Activated CD4-positive, alpha-beta T cell treated with anti-CD3 and anti-CD28 coated beads for 36 hours (primary cell): ENCODE data around the gene RIBC2. TPM values are rescaled to one million over a fixed set of nuclear protein-coding genes. Genes with fewer than 3 reads are reported as not detected.

Experiments used
- ATAC-seq: fragments of 200-7000 bp; cut with Tn5 transposase; one replicate; pipeline ENCODE4 v1.10.0; 2021; ENCODE audit warnings: mild to moderate bottlenecking, moderate library complexity
- CTCF ChIA-PET: fragments of 350-600 bp; sonication (Branson Sonifier 250); formaldehyde crosslinking; loops from one replicate; lab custom pipeline; 2021; ENCODE audit warnings: antibody characterized with exemption; lab: Charles Lee
- POLR2A ChIA-PET: fragments of 350-600 bp; sonication (Branson Sonifier 250); formaldehyde crosslinking; loops from one replicate; lab custom pipeline; 2021; ENCODE audit warnings: antibody characterized with exemption, inconsistent platforms; lab: Charles Lee
- DNase-seq: peaks from one replicate; pipeline ENCODE4 v3.0.0-alpha.2; 2020
- H3K27ac Mint-ChIP-seq: one replicate; pipeline ENCODE4 v1.8.0; 2021; ENCODE audit warnings: mixed read lengths
- H3K27me3 Mint-ChIP-seq: one replicate; pipeline ENCODE4 v1.8.0; 2021; ENCODE audit warnings: mixed read lengths
- H3K36me3 Mint-ChIP-seq: one replicate; pipeline ENCODE4 v1.8.0; 2021; ENCODE audit warnings: low read depth, mixed read lengths
- H3K4me1 Mint-ChIP-seq: one replicate; pipeline ENCODE4 v1.8.0; 2021; ENCODE audit warnings: mixed read lengths
- H3K4me3 Mint-ChIP-seq: one replicate; pipeline ENCODE4 v1.8.0; 2021; ENCODE audit warnings: mild to moderate bottlenecking, moderate library complexity, mixed read lengths
- H3K9me3 Mint-ChIP-seq: one replicate; pipeline ENCODE4 v1.8.0; 2021; ENCODE audit warnings: low read depth, mixed read lengths
- intact Hi-C, 2 experiments: fragments of 100-400 bp; cut with DNase I in 1 of 2; cut with micrococcal nuclease in 1 of 2; formaldehyde crosslinking; loops; one replicate each; pipeline versions ENCODE4 v1.14.2 to v1.15.1; 2022 to 2024; cut with DNase I, micrococcal nuclease
- total RNA-seq, 2 experiments: library from RNA; stranded (reverse); gene quantifications; one replicate each; pipeline ENCODE4 v1.2.3, GENCODE V29; 2021

The RIBC2 gene
- total RNA-seq, 2 experiments from 2014 or later: 6.3 to 7.8 TPM

DNA sequence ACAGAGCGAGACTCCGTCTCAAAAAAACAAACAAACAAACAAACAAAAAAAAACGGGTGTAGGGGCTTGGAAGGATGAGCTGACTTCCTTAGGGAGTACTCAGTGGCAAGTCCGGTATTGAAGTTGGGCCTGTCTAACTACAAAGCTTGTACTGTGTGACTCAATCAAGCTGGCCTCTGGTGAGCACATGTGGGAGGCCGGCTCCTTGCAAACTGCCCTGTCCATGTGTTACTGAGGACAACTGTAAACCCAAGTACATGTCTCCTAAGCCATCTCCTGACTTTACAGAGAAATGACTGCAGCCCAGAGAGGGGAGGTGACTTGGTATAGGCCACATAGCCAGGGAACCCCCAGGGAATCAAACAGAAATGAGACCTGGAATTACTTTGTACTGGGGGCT lies 11.6 kb downstream of the RIBC2 start:
- H3K9me3 Mint-ChIP-seq: no peaks in the 10 kb centered on the region
- H3K4me3 Mint-ChIP-seq: no peak overlapping the region
- no peaks in the 10 kb centered on the region for H3K27me3 Mint-ChIP-seq
- intact Hi-C loops: no loop called here
- no peaks in the 10 kb centered on the region for H3K36me3 Mint-ChIP-seq
- H3K27ac Mint-ChIP-seq: no peak overlapping the region
- ATAC-seq (no peak), DNase-seq (no peak)
- no peaks in the 10 kb centered on the region for H3K4me1 Mint-ChIP-seq
- ChIA-PET POLR2A (no interaction called here), CTCF (no interaction called here)

DNA sequence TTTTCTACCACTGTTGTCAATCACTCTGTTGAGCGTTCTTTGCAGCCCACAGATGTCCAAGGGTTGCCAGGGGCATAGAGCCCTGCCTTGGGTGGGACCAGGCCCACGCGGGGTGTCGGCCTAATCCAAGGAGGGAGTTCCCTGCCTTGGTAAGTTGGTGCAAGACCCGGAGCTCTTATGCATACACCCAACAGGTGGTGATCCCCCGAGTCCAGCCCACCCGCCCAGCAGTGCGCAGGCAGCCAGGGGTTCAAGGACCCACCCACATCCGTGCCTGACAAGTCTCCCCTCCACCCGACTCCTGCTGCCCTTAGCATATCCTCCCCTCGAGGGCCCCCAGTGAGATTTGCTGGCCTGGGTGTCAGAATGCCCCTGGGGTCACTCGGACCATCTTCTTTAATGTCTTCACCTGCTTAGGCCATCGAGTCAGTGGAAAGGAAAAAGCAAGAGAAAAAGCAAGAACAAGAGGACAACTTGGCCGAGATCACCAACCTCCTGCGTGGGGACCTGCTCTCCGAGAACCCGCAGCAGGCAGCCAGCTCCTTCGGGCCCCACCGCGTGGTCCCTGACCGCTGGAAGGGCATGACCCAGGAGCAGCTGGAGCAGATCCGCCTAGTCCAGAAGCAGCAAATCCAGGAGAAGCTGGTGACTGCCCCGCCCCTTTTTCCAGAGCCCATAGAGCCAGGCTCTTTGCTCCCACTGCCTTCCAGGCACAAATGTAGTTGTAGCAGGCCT lies 12.2 kb downstream of the RIBC2 start:
- intact Hi-C loops: no loop called here
- Mint-ChIP-seq H3K4me3 (no peak overlapping the region), H3K9me3 (no peaks in the 10 kb centered on the region), H3K4me1 (no peaks in the 10 kb centered on the region), H3K27me3 (no peaks in the 10 kb centered on the region), H3K36me3 (no peaks in the 10 kb centered on the region), H3K27ac (no peak overlapping the region)
- ChIA-PET CTCF (no interaction called here), POLR2A (no interaction called here)
- no peak for DNase-seq
- no peak for ATAC-seq

DNA sequence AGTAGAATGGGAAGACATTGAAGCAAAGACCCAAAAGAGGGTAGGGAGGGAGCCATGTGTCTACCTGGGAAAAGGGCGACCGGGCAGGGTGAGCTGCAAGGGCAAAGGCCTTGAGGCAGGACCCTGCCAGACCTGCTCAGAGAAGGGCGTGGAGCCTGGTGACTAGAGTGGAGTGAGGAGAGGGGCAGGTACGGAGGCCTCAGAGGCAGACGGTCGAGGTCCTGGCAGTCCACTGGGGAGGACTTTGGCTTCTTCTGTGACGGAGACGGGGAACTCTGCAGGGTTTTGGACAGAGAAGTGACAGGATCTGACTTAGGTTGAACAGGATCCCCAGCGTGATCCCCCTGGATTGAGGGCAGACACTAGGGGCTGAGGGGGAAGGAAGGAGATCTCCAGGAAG lies 12.9 kb downstream of the RIBC2 start:
- intact Hi-C loops: no loop called here
- H3K27ac Mint-ChIP-seq: no peak overlapping the region
- H3K4me3 Mint-ChIP-seq: no peak overlapping the region
- ATAC-seq (no peak), DNase-seq (no peak)
- no peaks in the 10 kb centered on the region for H3K27me3 Mint-ChIP-seq
- no peaks in the 10 kb centered on the region for H3K9me3 Mint-ChIP-seq
- ChIA-PET CTCF (no interaction called here), POLR2A (no interaction called here)
- no peaks in the 10 kb centered on the region for H3K36me3 Mint-ChIP-seq
- H3K4me1 Mint-ChIP-seq: no peaks in the 10 kb centered on the region

DNA sequence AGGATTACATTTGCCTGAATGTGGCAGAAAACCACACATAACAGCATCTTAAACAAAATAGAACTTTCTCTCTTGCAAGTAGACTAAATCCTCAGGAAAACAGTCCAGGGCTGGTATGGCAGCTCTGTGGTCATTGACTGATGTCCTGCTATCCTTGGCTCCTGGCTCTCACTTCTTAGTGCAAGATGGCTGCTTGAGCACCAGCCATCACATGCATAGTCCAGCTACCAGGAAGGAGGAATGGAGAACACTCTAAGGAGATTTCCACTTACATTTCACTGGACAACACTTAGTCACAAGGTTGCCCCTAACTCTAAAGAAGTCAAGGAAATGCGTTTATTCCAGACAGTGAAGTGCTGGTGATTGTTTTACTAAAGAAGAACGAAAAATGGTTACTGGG lies 13.6 kb downstream of the RIBC2 start:
- H3K27ac Mint-ChIP-seq: no peak overlapping the region
- no peaks in the 10 kb centered on the region for H3K27me3 Mint-ChIP-seq
- H3K9me3 Mint-ChIP-seq: no peaks in the 10 kb centered on the region
- no peak for ATAC-seq
- CTCF ChIA-PET: no interaction called here
- DNase-seq: no peak
- H3K36me3 Mint-ChIP-seq: no peaks in the 10 kb centered on the region
- POLR2A ChIA-PET: no interaction called here
- intact Hi-C loops: no loop called here
- no peak overlapping the region for H3K4me3 Mint-ChIP-seq
- no peaks in the 10 kb centered on the region for H3K4me1 Mint-ChIP-seq

DNA sequence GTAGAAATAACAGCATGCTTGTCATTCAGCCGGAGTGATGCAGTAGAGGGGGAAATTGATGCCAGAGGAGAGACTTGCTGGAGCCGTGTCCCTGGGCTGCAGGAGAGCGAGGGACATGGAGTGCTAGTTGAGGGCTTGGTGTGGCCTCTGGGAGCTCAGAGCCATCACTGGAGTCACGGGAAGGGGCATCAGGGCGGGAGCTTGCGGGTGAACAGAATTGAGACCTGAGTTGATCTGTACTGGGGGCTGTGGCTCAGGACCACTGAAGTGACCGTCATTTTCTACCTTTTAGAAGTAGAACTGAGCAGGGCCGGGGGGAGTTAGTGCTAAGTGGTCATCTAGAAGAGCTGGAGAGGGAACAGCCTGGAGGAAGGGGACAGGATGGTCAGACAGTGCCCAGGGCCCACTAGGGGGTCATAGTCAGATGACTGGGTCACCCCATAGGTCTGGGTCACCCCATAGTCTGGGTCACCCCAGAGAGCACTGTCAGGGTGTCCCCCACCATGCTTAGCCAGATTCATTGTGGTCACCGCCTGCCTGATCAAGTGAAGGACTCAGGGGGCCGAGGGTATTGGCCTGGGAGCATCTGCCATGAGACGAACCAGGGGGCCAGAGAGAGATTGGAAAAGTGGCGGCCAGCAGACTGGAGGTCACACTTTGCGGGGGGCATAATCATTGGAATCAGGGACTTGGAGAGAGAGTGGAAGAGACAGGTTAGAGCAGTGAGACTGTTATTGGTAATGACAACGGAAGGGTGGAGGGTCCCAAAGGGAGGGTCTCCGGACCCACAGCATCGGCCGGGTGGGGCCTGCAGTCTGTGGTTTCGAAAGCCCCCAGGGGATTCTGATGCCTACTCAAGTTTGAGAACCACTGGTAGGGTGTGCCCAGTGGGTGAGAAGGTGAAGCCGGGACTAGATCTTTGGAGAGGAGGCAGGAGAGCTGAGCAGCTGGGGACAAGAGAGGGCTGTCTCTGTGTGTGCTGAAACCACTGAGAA lies 15.2 kb downstream of the RIBC2 start:
- Mint-ChIP-seq H3K36me3 (no peaks in the 10 kb centered on the region), H3K27me3 (no peaks in the 10 kb centered on the region), H3K9me3 (no peaks in the 10 kb centered on the region), H3K4me1 (no peaks in the 10 kb centered on the region), H3K4me3 (no peak overlapping the region), H3K27ac (no peak overlapping the region)
- ATAC-seq: no peak
- DNase-seq: no peak
- intact Hi-C loops: no loop called here
- POLR2A ChIA-PET: no interaction called here
- CTCF ChIA-PET: no interaction called here

DNA sequence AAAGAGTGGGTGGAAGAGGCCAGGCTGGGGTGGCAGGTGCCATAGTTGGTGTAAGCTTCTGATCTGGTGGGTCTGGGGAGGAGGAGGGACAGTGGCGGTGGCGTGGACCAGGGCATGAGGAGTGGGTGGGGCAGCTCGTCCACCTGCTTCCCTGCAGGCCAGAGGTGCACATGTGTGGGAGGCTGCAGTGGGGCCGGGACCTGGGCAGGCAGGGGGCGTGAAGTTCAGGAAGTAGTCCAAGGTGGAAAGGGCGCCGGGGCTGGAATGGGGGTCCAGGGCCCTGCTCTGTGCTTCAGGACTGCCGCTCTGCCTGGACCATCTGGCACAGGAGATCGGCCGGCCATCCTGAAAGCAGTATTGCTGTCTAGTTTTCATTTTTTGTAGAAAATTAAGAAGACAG lies 15.9 kb downstream of the RIBC2 start:
- Mint-ChIP-seq H3K27ac (no peak overlapping the region), H3K9me3 (no peaks in the 10 kb centered on the region), H3K4me1 (no peaks in the 10 kb centered on the region), H3K27me3 (no peaks in the 10 kb centered on the region), H3K4me3 (no peak overlapping the region), H3K36me3 (no peaks in the 10 kb centered on the region)
- intact Hi-C loops: no loop called here
- DNase-seq (no peak), ATAC-seq (no peak)
- POLR2A ChIA-PET: no interaction called here
- CTCF ChIA-PET: interaction anchor here (1.0 kb wide), 1 partner anchor 12 kb away, joined by 6 read pairs; no protein-coding TSS in a partner anchor

DNA sequence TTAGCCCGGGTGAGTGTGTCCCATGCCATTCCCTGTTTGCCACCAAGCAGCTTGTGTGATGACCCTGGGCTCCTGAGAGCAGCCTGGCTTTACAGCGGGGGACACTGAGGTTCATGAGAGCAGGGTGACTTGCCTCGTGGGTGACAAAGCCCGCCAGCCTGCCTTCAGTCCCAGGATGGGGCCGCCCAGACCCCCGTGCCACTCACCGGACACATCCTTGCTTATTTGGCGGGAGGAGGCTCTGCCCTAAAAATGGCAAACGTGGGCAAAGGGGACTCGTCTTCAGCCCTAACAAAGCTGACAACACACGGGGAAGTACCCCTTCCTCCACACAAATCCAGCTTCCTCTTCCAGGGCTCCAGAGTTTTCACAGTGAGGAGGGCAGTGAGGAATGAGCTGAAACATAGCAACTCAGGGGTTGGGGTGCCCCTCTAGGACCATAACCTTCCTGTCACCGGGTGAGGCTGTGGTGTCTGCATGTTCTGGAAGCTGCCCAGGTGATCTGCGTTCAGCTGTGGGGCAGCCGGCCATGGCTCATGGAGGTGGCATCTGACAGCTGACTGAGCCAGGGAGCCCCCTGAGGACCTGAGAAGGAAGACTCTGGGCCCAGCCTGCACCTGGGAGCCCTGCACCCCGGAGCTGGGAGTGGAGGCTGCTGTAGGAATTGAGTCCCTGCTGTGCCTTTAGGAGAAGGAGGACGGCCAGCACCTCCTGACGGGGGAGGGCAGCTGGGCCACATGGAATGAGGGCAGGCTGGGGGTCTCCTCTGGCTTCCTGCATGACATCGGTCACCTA lies 16.7 kb downstream of the RIBC2 start:
- intact Hi-C loops: no loop called here
- DNase-seq: no peak
- Mint-ChIP-seq H3K27ac (no peak overlapping the region), H3K9me3 (no peaks in the 10 kb centered on the region), H3K27me3 (no peaks in the 10 kb centered on the region), H3K4me3 (no peak overlapping the region), H3K36me3 (no peaks in the 10 kb centered on the region), H3K4me1 (no peaks in the 10 kb centered on the region)
- CTCF ChIA-PET: interaction anchor here (1.0 to 1.1 kb wide), 2 partner anchors 11 to 158 kb away, joined by 3 to 6 read pairs; no protein-coding TSS in a partner anchor
- POLR2A ChIA-PET: no interaction called here
- no peak for ATAC-seq

DNA sequence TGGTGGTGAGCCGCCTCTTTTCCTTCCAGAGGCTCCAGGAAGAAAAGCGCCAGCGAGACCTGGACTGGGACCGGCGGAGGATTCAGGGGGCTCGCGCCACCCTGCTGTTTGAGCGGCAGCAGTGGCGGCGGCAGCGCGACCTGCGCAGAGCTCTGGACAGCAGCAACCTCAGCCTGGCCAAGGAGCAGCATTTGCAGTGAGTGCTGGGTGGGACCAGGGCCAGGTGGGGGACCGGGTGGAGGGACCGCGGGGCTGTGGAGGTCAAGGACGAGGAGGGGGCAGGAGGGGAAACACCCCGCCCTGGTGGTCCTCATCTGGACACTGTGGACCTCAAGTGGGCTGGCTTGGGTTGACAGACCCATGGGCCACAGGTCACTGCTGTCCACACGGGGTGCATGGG lies 17.4 kb downstream of the RIBC2 start:
- H3K36me3 Mint-ChIP-seq: no peaks in the 10 kb centered on the region
- POLR2A ChIA-PET: no interaction called here
- H3K4me3 Mint-ChIP-seq: no peak overlapping the region
- DNase-seq (no peak), ATAC-seq (no peak)
- no peak overlapping the region for H3K27ac Mint-ChIP-seq
- H3K4me1 Mint-ChIP-seq: peaks cover 7% of the 10 kb centered on the region
- CTCF ChIA-PET: interaction anchor here (1.1 kb wide), 1 partner anchor 159 kb away, joined by 3 read pairs; no protein-coding TSS in a partner anchor
- H3K27me3 Mint-ChIP-seq: no peaks in the 10 kb centered on the region
- H3K9me3 Mint-ChIP-seq: no peaks in the 10 kb centered on the region
- intact Hi-C loops: no loop called here

DNA sequence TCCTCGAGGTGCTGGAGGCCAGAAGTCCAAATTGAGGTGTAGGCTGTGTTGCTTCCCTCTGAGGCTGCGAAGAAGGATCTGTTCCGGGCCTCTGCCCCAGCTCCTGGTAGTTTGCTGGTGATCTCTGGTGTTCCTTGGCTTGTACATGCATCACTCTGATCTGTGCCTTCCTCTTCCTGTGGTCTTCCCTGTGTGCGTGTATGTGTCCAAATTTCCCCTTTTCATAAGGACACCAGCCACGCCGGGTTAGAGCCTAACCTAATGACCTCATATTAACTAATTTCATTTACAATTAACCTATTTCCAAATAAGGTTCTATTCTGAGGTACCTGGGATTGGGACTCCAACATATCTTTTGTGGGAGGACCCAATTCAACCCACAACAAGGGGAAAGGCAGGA lies 21.5 kb downstream of the RIBC2 start:
- Mint-ChIP-seq H3K9me3 (no peaks in the 10 kb centered on the region), H3K27me3 (no peaks in the 10 kb centered on the region), H3K4me3 (no peak overlapping the region), H3K36me3 (no peaks in the 10 kb centered on the region), H3K27ac (no peak overlapping the region), H3K4me1 (peaks cover 9% of the 10 kb centered on the region)
- intact Hi-C loops: loop anchor here (1.0 to 5.0 kb wide), 3 partner anchors 22 to 333 kb away; partner anchors contain the start of genes RIBC2 (in 1 of the 2) and SMC1B (in 1 of the 2)
- POLR2A ChIA-PET: no interaction called here
- ATAC-seq (no peak), DNase-seq (no peak)
- CTCF ChIA-PET: interaction anchor here (0.7 to 1.3 kb wide), 3 partner anchors 47 to 124 kb away, joined by 3 to 5 read pairs (median 4); no protein-coding TSS in a partner anchor

DNA sequence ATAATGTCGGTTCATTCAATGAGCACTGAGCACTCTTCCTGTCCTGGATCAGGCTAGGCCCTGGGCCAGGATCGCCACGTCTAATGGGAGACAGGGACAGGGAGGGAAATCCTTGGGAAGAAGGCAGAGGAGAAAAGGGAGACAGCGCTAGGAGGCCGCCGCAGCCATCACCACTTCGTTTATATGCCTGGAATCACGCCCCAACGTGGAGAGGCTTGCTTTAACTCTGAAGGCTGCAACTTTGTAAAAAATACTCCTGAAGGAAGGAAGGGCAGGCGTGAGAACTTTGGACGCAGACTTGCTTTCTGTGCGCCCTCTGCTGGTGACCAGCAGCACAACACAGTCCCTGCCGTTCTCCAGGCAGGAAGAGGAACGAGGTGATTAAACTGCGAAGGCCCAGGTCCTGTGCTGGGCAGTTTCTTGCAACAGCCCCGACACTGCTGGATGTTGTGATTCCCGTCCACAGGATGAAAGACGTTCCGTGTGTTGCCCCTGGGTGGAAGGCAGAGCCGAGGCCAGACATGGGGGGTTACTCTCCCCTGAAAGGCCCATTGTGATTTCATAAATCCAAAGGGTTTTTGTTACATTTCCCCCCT lies 22.1 kb downstream of the RIBC2 start:
- intact Hi-C loops: loop anchor here (1.0 to 5.0 kb wide), 3 partner anchors 22 to 333 kb away; partner anchors contain the start of genes RIBC2 (in 1 of the 2) and SMC1B (in 1 of the 2)
- ATAC-seq (peak; percentile 91), DNase-seq (peak; percentile 88)
- no peak overlapping the region for H3K4me3 Mint-ChIP-seq
- CTCF ChIA-PET: interaction anchor here (0.6 kb wide), 2 partner anchors 21 to 428 kb away, joined by 3 to 4 read pairs; no protein-coding TSS in a partner anchor
- H3K4me1 Mint-ChIP-seq: peaks cover 11% of the 10 kb centered on the region
- H3K9me3 Mint-ChIP-seq: no peaks in the 10 kb centered on the region
- POLR2A ChIA-PET: no interaction called here
- no peaks in the 10 kb centered on the region for H3K36me3 Mint-ChIP-seq
- no peak overlapping the region for H3K27ac Mint-ChIP-seq
- no peaks in the 10 kb centered on the region for H3K27me3 Mint-ChIP-seq
